Activated CD8-positive, alpha-beta T cell treated with anti-CD3 and anti-CD28 coated beads for 36 hours (primary cell): ENCODE measurements around the gene ARPC5L. TPM values are rescaled to one million over a fixed set of nuclear protein-coding genes. Genes with fewer than 3 reads are reported as not detected.
A peak's percentile ranks its signal among the peaks of the same experiment; 100 is the strongest.

Source experiments
- ATAC-seq: fragments of 200-7000 bp; cut with Tn5 transposase; one replicate; pipeline ENCODE4 v1.10.0; 2021; ENCODE audit warnings: mild to moderate bottlenecking, moderate library complexity
- CTCF ChIA-PET: fragments of 350-600 bp; sonication (Branson Sonifier 250); formaldehyde crosslinking; loops from one replicate; lab custom pipeline; 2021; ENCODE audit warnings: antibody characterized with exemption; lab: Charles Lee
- POLR2A ChIA-PET: fragments of 350-600 bp; sonication (Branson Sonifier 250); formaldehyde crosslinking; loops from one replicate; lab custom pipeline; 2021; ENCODE audit warnings: antibody characterized with exemption; lab: Charles Lee
- DNase-seq: peaks from one replicate; pipeline ENCODE4 v3.0.0-alpha.2; 2020
- H3K27ac Mint-ChIP-seq: one replicate; pipeline ENCODE4 v1.8.0; 2021; ENCODE audit warnings: mild to moderate bottlenecking, mixed read lengths
- H3K27me3 Mint-ChIP-seq: one replicate; pipeline ENCODE4 v1.8.0; 2021; ENCODE audit warnings: mixed read lengths
- H3K36me3 Mint-ChIP-seq: one replicate; pipeline ENCODE4 v1.8.0; 2021; ENCODE audit warnings: low read depth, mixed read lengths
- H3K4me1 Mint-ChIP-seq: one replicate; pipeline ENCODE4 v1.8.0; 2021; ENCODE audit warnings: low read depth, mixed read lengths
- H3K4me3 Mint-ChIP-seq: one replicate; pipeline ENCODE4 v1.8.0; 2021; ENCODE audit warnings: mild to moderate bottlenecking, moderate library complexity, mixed read lengths
- H3K9me3 Mint-ChIP-seq: one replicate; pipeline ENCODE4 v1.8.0; 2021; ENCODE audit warnings: mixed read lengths
- intact Hi-C: fragments of 100-400 bp; cut with micrococcal nuclease; formaldehyde crosslinking; loops from one replicate; pipeline ENCODE4 v1.10.0; 2022
- total RNA-seq, 2 experiments: library from RNA; stranded (reverse); gene quantifications; one replicate each; pipeline ENCODE4 v1.2.3, GENCODE V29; 2021
- TF ChIP-seq, protein P1 (sequence below): fragments of 200-600 bp; IDR thresholded peaks from one replicate; pipeline ENCODE4 v1.8.0; 2022; ENCODE audit warnings: antibody characterized with exemption, mild to moderate bottlenecking

Gene ARPC5L
- total RNA-seq, 2 experiments from 2014 or later, result 72.7 to 73.9 TPM

DNA sequence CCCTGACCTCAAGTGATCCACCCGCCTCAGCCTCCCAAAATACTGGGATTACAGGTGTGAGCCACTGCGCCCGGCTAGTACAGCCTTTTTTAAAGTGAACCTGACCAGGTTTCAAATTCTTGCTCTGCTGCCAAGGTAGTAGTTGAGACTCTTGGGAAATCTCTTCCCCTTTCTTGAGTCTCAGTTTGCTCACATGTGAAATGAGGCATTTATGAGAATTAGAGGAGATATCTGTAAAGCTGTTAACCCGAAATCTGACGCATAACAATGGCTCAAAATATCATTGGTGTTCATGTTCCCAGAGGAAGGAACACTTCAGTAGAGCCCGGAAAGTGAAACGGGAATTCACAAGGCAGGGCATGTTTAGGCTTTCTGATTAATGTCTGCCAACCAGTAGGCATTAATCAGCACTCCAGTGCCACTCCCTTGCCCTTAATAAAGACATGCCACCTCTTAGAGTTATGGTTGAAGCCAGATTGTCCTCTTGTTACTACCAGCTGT is 1.5 kb downstream of the ARPC5L start:
- ATAC-seq, result no peak
- Mint-ChIP-seq H3K27ac (peak overlapping the region; percentile 28), H3K4me1 (peaks cover 38% of the 10 kb centered on the region), H3K4me3 (peak overlapping the region; percentile 43), H3K9me3 (no peaks in the 10 kb centered on the region), H3K27me3 (no peaks in the 10 kb centered on the region), H3K36me3 (peaks cover 46% of the 10 kb centered on the region)
- DNase-seq, result no peak
- ChIA-PET CTCF (interaction anchor here (3.5 to 4.2 kb wide), 2 partner anchors 10 to 91 kb away, joined by 24 to 25 read pairs; partner anchors contain the start of genes NR6A1 and WDR38), POLR2A (interaction anchor here (1.8 kb wide), 1 partner anchor 10 kb away, joined by 7 read pairs; the partner anchor contains the start of gene WDR38)
- TF ChIP-seq, protein P1, sequence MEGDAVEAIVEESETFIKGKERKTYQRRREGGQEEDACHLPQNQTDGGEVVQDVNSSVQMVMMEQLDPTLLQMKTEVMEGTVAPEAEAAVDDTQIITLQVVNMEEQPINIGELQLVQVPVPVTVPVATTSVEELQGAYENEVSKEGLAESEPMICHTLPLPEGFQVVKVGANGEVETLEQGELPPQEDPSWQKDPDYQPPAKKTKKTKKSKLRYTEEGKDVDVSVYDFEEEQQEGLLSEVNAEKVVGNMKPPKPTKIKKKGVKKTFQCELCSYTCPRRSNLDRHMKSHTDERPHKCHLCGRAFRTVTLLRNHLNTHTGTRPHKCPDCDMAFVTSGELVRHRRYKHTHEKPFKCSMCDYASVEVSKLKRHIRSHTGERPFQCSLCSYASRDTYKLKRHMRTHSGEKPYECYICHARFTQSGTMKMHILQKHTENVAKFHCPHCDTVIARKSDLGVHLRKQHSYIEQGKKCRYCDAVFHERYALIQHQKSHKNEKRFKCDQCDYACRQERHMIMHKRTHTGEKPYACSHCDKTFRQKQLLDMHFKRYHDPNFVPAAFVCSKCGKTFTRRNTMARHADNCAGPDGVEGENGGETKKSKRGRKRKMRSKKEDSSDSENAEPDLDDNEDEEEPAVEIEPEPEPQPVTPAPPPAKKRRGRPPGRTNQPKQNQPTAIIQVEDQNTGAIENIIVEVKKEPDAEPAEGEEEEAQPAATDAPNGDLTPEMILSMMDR, result no peak
- intact Hi-C loops, result no loop called here

GRCh38 chr9:124868511-124869465 is 6.9 kb downstream of the ARPC5L start:
- Mint-ChIP-seq H3K4me1 (peaks cover 47% of the 10 kb centered on the region), H3K27ac (peak overlapping the region; percentile 99), H3K9me3 (no peaks in the 10 kb centered on the region), H3K4me3 (peak overlapping the region; percentile 94), H3K27me3 (no peaks in the 10 kb centered on the region), H3K36me3 (peaks cover 51% of the 10 kb centered on the region)
- ATAC-seq (peak; percentile 54), DNase-seq (peak; percentile 92)
- CTCF ChIA-PET, result interaction anchor here (0.8 to 3.7 kb wide), 4 partner anchors 11 to 25 kb away, joined by 4 to 18 read pairs (median 7); partner anchors contain the start of gene WDR38
- intact Hi-C loops, result no loop called here
- POLR2A ChIA-PET, result interaction anchor here (0.6 to 14.9 kb wide), 18 partner anchors 9 to 374 kb away, joined by 3 to 280 read pairs (median 3); partner anchors contain the start of genes ARPC5L, GOLGA1, HSPA5 and NR6A1
- TF ChIP-seq, protein P1, result peak; percentile 20

DNA sequence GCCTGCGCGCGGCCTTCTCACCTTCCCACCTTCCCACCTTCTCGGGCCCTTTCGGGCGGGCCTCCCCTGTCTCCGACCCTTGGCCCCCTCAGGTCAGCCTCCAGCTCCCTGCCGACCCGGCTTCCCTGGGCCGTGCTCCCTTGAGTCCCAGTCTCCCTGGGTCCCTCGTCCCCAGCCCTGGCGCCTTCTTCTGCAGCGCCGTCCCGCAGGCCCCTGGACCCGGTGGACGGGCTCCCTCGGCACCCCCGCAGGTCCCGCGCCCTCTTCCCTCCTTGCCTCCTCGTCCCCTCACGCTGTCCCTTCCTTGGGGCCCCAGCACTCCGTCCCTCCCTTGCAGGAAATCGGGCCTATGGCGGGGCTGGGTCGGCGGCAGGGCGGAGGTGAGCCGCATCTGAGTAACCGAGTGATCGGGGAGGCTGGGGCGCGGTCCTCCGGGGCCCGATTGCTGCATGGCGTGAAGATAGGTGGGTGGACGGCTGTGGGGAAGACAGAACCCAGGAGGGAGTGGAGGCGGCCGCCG is 7.6 kb downstream of the ARPC5L start:
- ATAC-seq, result peak; percentile 17
- intact Hi-C loops, result no loop called here
- ChIA-PET POLR2A (interaction anchor here (0.6 to 14.9 kb wide), 16 partner anchors 9 to 373 kb away, joined by 3 to 280 read pairs (median 4); partner anchors contain the start of genes ARPC5L, GOLGA1, HSPA5 and NR6A1), CTCF (interaction anchor here (0.8 to 3.7 kb wide), 6 partner anchors 12 to 323 kb away, joined by 4 to 18 read pairs (median 4); partner anchors contain the start of gene WDR38)
- Mint-ChIP-seq H3K4me1 (peaks cover 50% of the 10 kb centered on the region), H3K36me3 (peaks cover 55% of the 10 kb centered on the region), H3K4me3 (peak overlapping the region; percentile 94), H3K27me3 (no peaks in the 10 kb centered on the region), H3K9me3 (no peaks in the 10 kb centered on the region), H3K27ac (peak overlapping the region; percentile 99)
- TF ChIP-seq, protein P1, result no peak
- no peak for DNase-seq

- Mint-ChIP-seq H3K27ac (peak overlapping the region; percentile 99), H3K36me3 (peaks cover 60% of the 10 kb centered on the region), H3K4me1 (peaks cover 55% of the 10 kb centered on the region), H3K27me3 (no peaks in the 10 kb centered on the region), H3K4me3 (peak overlapping the region; percentile 94), H3K9me3 (no peaks in the 10 kb centered on the region)
- DNase-seq (peak; percentile 98), ATAC-seq (peak; percentile 73)
- intact Hi-C loops, result loop anchor here (10.0 kb wide), 1 partner anchor 275 kb away; the partner anchor contains the start of gene SCAI
- POLR2A ChIA-PET, result interaction anchor here (0.6 to 14.9 kb wide), 16 partner anchors 9 to 373 kb away, joined by 3 to 280 read pairs (median 5); partner anchors contain the start of genes ARPC5L, GOLGA1, HSPA5 and NR6A1
- CTCF ChIA-PET, result interaction anchor here (0.6 to 3.7 kb wide), 7 partner anchors 8 to 322 kb away, joined by 3 to 18 read pairs (median 5); partner anchors contain the start of genes ARPC5L, RPL35 and WDR38
- TF ChIP-seq, protein P1, result no peak
Measured at GRCh38 chr9:124869986-124870560, 8.1 kb downstream of the ARPC5L start.
